ENCODE results near the gene ACBD6. TPM values are rescaled to one million over a fixed set of nuclear protein-coding genes. Genes with fewer than 3 reads are reported as not detected.

The ACBD6 gene
- total and polyA plus RNA-seq, 2 experiments from 2014 or later = 27.3 to 44.2 TPM

GRCh38 chr1:180510882-180511281, 8.5 kb upstream of the ACBD6 start:
- Histone ChIP-seq H3K79me2 (ENCODE audit: insufficient read depth) (no peaks in the 10 kb centered on the region), H3K9me3 (ENCODE audit: low read depth) (no peaks in the 10 kb centered on the region), H3K9ac (no peak overlapping the region), H4K20me1 (ENCODE audit: insufficient read depth) (no peaks in the 10 kb centered on the region), H3K4me3 (no peak overlapping the region), H3K9me2 (ENCODE audit: insufficient read depth) (no peaks in the 10 kb centered on the region), H3K4me1 (ENCODE audit: insufficient read depth) (peaks cover 7% of the 10 kb centered on the region; the same call in 1 of the 2 replicates), H3K27ac (no peak overlapping the region), H3K27me3 (replicated peaks; ENCODE audit: insufficient read depth) (no peaks in the 10 kb centered on the region), H3K4me2 (ENCODE audit: unreplicated experiment) (no peak overlapping the region), H3F3A (ENCODE audit: insufficient read depth) (no peaks in the 10 kb centered on the region), H2AFZ (no peak overlapping the region), H3K36me3 (ENCODE audit: low read depth) (no peaks in the 10 kb centered on the region)
- WGBS, 2 experiments (ENCODE audit: low coverage in 1 of 2, low lambda C conversion rate in 2 of 2, missing lambda C conversion rate in 2 of 2) = 95 to 100% methylated on average over 2 of the region's 2 CpGs
- DNase-seq = no peak
- in situ Hi-C loops (cut with MboI) = loop anchor here (5.0 kb wide), 1 partner anchor 351 kb away; no protein-coding TSS in a partner anchor
- TF ChIP-seq EZH2 (IDR thresholded peaks at IDR 0.05; ENCODE audit: insufficient read depth, poor library complexity, severe bottlenecking) = no peak
- no peak for TF ChIP-seq EZH2phosphoT487 (IDR thresholded peaks at IDR 0.05; ENCODE audit: insufficient read depth, low read depth)

DNA sequence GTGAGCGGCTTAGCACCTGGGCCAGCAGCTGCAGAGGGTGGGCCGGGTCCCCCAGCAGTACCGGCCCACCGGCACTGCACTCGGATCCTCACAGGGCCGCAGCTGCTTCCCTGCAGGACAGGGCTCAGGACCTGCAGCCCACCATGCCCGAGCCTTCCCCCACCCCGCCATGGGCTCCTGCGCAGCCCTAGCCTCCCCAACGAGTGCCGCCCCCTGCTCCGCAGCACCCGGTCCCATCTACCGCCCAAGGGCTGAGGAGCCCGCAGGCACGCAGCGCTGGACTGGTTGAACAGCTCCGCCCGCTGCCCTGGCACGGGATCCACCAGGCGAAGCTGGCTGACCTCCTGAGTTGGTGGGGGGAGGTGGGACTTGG, 6.3 kb upstream of the ACBD6 start:
- in situ Hi-C loops (cut with MboI) = no loop called here
- Histone ChIP-seq H4K20me1 (ENCODE audit: insufficient read depth) (no peaks in the 10 kb centered on the region), H3K9me2 (ENCODE audit: insufficient read depth) (no peaks in the 10 kb centered on the region), H2AFZ (no peak overlapping the region), H3K36me3 (ENCODE audit: low read depth) (no peaks in the 10 kb centered on the region), H3F3A (ENCODE audit: insufficient read depth) (no peaks in the 10 kb centered on the region), H3K9ac (no peak overlapping the region), H3K4me2 (ENCODE audit: unreplicated experiment) (no peak overlapping the region), H3K4me3 (no peak overlapping the region), H3K27ac (no peak overlapping the region), H3K27me3 (replicated peaks; ENCODE audit: insufficient read depth) (no peaks in the 10 kb centered on the region), H3K4me1 (ENCODE audit: insufficient read depth) (peaks cover 12% of the 10 kb centered on the region; the same call in 1 of the 2 replicates), H3K79me2 (ENCODE audit: insufficient read depth) (no peaks in the 10 kb centered on the region), H3K9me3 (ENCODE audit: low read depth) (no peaks in the 10 kb centered on the region)
- TF ChIP-seq EZH2phosphoT487 (IDR thresholded peaks at IDR 0.05; ENCODE audit: insufficient read depth, low read depth) = no peak
- no peak for TF ChIP-seq EZH2 (IDR thresholded peaks at IDR 0.05; ENCODE audit: insufficient read depth, poor library complexity, severe bottlenecking)
- no peak for DNase-seq
- 95 to 100% methylated on average over 7 to 11 of the region's 21 CpGs for WGBS, 2 experiments (ENCODE audit: low coverage in 1 of 2, low lambda C conversion rate in 2 of 2, missing lambda C conversion rate in 2 of 2)

DNA sequence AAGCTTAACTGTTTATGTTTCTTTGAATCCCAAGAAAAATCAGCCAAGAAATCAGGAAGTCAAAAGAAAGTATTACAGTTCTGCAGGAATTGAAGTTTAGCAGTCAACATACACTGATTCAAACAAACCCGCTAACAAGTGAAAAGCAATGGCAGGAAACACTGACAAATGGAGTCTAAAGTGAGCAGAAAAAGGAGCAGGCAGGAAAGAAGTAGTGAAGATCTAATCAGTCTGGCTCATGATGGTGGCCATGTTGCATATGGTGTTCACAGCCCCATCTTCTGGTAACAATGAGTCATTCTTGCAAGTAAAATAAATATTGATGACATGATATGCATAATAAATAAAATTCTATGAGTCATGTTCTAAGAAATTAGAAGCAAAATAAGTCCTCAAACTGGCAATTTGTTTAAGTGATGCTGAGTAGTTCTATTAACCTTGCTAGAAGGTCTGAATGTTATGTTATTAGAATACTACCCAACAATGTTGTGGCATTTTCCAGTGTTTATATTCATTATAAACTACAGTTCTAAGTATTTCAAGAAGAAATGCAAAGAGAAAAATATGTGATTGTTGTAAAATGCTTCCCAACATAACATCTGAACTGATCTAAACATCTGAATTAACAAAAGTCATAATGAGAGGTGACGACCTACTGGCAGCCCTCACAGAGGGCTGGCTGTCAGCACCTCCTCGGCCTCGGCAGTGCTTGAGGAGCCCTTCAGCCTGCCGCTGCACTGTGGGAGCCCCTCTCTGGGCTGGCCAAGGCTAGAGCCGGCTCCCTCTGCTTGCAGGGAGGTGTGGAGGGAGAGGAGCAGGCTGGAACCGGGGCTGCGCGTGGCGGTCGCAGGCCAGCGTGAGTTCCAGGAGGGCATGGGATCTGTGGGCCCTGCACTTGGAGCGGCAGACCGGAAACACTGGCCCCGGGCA, 5.7 kb upstream of the ACBD6 start:
- peak; percentile 68 for DNase-seq
- H3K36me3 ChIP-seq (ENCODE audit: low read depth) = no peaks in the 10 kb centered on the region
- H3K4me2 ChIP-seq (ENCODE audit: unreplicated experiment) = no peak overlapping the region
- H3K9me3 ChIP-seq (ENCODE audit: low read depth) = no peaks in the 10 kb centered on the region
- H3K4me1 ChIP-seq (ENCODE audit: insufficient read depth) = peaks cover 16% of the 10 kb centered on the region; the same call in 1 of the 2 replicates
- WGBS, 2 experiments (ENCODE audit: low coverage in 1 of 2, low lambda C conversion rate in 2 of 2, missing lambda C conversion rate in 2 of 2) = 91 to 92% methylated on average over 12 to 13 of the region's 15 CpGs
- no peaks in the 10 kb centered on the region for H3K79me2 ChIP-seq (ENCODE audit: insufficient read depth)
- in situ Hi-C loops (cut with MboI) = no loop called here
- H3K9me2 ChIP-seq (ENCODE audit: insufficient read depth) = no peaks in the 10 kb centered on the region
- H3K9ac ChIP-seq = no peak overlapping the region
- H3K4me3 ChIP-seq = no peak overlapping the region
- H4K20me1 ChIP-seq (ENCODE audit: insufficient read depth) = no peaks in the 10 kb centered on the region
- no peak overlapping the region for H3K27ac ChIP-seq
- peaks cover 6% of the 10 kb centered on the region for H3F3A ChIP-seq (ENCODE audit: insufficient read depth)
- TF ChIP-seq EZH2phosphoT487 (IDR thresholded peaks at IDR 0.05; ENCODE audit: insufficient read depth, low read depth) = no peak
- no peak for TF ChIP-seq EZH2 (IDR thresholded peaks at IDR 0.05; ENCODE audit: insufficient read depth, poor library complexity, severe bottlenecking)
- peak overlapping the region; percentile 66 for H2AFZ ChIP-seq
- H3K27me3 ChIP-seq (replicated peaks; ENCODE audit: insufficient read depth) = no peaks in the 10 kb centered on the region

DNA sequence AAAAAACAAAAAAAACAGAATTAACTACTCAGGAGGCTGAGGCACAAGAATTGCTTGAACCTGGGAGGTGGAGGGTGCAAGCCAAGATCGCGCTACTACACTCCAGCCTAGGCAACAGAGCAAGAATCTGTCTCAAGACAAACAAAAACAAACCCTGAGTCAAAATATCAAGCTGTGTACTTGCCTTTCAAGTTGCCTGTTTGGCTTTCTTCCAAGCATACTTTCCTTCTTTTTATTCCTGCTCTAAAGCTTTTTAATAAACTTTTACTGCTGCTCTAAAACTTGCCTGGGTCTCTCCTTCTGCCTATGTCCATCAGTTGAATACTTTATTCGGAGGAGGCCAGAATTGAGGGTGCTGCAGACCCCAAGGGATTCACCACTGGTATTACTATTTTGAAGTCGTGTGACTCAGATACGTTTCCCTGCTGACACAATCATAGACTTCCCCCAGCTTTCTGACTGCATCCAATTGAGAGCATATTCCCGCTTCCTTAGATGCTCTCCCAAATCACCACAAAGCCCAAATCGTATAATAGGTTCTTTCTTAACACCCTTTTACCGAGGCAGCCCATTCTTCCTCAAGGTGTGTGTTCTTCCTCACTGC, 3.5 kb upstream of the ACBD6 start:
- Histone ChIP-seq H4K20me1 (ENCODE audit: insufficient read depth) (no peaks in the 10 kb centered on the region), H3K9me2 (ENCODE audit: insufficient read depth) (no peaks in the 10 kb centered on the region), H3K27me3 (replicated peaks; ENCODE audit: insufficient read depth) (no peaks in the 10 kb centered on the region), H3K9ac (no peak overlapping the region), H3K4me3 (no peak overlapping the region), H2AFZ (no peak overlapping the region), H3K9me3 (ENCODE audit: low read depth) (no peaks in the 10 kb centered on the region), H3K79me2 (ENCODE audit: insufficient read depth) (peaks cover 12% of the 10 kb centered on the region), H3K4me1 (ENCODE audit: insufficient read depth) (peaks cover 23% of the 10 kb centered on the region), H3K36me3 (ENCODE audit: low read depth) (no peaks in the 10 kb centered on the region), H3F3A (ENCODE audit: insufficient read depth) (peaks cover 12% of the 10 kb centered on the region), H3K4me2 (ENCODE audit: unreplicated experiment) (no peak overlapping the region), H3K27ac (no peak overlapping the region)
- DNase-seq = no peak
- TF ChIP-seq EZH2phosphoT487 (IDR thresholded peaks at IDR 0.05; ENCODE audit: insufficient read depth, low read depth) (no peak), EZH2 (IDR thresholded peaks at IDR 0.05; ENCODE audit: insufficient read depth, poor library complexity, severe bottlenecking) (no peak)
- in situ Hi-C loops (cut with MboI) = no loop called here
- 96% methylated on average over 8 of the region's 8 CpGs for WGBS, 2 experiments (ENCODE audit: low coverage in 1 of 2, low lambda C conversion rate in 2 of 2, missing lambda C conversion rate in 2 of 2)

Measured in GM23248 (cell line).